Measurements from ENCODE around the gene PLEKHA4.
"Not testable (repeated sequence)": the region's sequence is repeated elsewhere in the genome, so short reads cannot be mapped to it uniquely, and the experiment has no call there.

PLEKHA4 gene

GRCh38 chr19:48795055-48795684 lies 73.2 kb downstream of the PLEKHA4 start:
- peak; percentile 80 for DNase-seq

DNA sequence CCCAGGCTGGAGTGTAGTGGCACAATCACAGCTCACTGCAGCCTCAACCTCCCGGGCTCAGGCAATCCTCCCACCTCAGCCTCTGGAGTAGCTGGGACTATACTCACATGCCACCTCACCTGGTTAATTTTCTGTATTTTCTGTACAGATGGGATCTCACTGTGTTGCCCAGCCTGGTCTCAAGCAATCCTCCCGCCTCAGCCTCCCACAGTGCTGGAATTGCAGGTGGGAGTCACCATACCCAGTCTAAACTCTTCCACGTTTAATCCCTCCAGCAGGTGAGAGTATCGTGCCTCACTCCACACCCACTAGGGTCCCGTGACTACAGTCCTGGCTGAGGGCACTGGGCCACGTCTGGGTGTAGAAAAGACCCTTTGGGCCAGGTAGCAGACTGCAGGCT lies 74.1 kb downstream of the PLEKHA4 start:
- no peak for DNase-seq

GRCh38 chr19:48793271-48793670 lies 75.1 kb downstream of the PLEKHA4 start:
- DNase-seq: no peak

GRCh38 chr19:48787331-48787730 lies 81.1 kb downstream of the PLEKHA4 start:
- DNase-seq: not testable (repeated sequence)
